ENCODE data around the gene ILF3. TPM values are rescaled to one million over a fixed set of nuclear protein-coding genes. Genes with fewer than 3 reads are reported as not detected.

The ILF3 gene
- total RNA-seq, 4 donors from 2014 or later, result 114 to 280 (median 132) TPM

DNA sequence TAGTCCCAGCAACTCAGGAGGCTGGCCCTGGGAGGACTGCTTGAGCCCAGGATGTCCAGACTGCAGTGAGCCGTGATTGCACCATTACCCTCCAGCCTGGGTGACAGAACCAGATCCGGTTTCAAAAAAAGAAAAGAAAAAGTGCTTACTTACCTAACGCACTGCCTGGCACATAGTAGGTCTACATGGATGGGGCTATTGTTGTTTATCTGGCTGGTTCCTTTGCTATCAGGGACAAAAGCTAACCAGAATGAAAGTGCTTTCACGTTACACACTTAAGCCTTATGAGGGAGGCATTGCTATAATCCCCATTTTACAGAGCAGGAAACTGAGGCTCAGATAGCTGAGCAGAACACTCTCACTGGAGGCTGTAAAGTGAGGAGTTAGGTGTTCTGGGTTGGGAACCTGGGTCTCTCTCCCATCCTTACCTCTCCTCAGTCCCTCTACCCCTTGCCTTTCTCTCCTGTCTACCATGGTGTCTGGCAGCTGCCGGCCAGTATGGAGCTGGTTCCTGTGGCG lies 66.5 kb downstream of the ILF3 start:
- H3K36me3 ChIP-seq, result no peaks in the 10 kb centered on the region
- 84% methylated on average over 6 of the region's 6 CpGs for WGBS
- no peak for DNase-seq (ENCODE audit: low spot score in 2 of 2)
- no peaks in the 10 kb centered on the region for H3K27me3 ChIP-seq
- TF ChIP-seq POLR2A (IDR thresholded peaks at IDR 0.05), result no peak
- no peak for TF ChIP-seq EP300 (IDR thresholded peaks at IDR 0.05)
- TF ChIP-seq, protein P1, sequence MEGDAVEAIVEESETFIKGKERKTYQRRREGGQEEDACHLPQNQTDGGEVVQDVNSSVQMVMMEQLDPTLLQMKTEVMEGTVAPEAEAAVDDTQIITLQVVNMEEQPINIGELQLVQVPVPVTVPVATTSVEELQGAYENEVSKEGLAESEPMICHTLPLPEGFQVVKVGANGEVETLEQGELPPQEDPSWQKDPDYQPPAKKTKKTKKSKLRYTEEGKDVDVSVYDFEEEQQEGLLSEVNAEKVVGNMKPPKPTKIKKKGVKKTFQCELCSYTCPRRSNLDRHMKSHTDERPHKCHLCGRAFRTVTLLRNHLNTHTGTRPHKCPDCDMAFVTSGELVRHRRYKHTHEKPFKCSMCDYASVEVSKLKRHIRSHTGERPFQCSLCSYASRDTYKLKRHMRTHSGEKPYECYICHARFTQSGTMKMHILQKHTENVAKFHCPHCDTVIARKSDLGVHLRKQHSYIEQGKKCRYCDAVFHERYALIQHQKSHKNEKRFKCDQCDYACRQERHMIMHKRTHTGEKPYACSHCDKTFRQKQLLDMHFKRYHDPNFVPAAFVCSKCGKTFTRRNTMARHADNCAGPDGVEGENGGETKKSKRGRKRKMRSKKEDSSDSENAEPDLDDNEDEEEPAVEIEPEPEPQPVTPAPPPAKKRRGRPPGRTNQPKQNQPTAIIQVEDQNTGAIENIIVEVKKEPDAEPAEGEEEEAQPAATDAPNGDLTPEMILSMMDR (IDR thresholded peaks at IDR 0.05), result no peak
- no peak for TF ChIP-seq POLR2AphosphoS5 (IDR thresholded peaks at IDR 0.05)
- peaks cover 55% of the 10 kb centered on the region for H3K4me1 ChIP-seq
- no peak overlapping the region for H3K4me3 ChIP-seq
- no peaks in the 10 kb centered on the region for H3K9me3 ChIP-seq
- H3K27ac ChIP-seq, result no peak overlapping the region

DNA sequence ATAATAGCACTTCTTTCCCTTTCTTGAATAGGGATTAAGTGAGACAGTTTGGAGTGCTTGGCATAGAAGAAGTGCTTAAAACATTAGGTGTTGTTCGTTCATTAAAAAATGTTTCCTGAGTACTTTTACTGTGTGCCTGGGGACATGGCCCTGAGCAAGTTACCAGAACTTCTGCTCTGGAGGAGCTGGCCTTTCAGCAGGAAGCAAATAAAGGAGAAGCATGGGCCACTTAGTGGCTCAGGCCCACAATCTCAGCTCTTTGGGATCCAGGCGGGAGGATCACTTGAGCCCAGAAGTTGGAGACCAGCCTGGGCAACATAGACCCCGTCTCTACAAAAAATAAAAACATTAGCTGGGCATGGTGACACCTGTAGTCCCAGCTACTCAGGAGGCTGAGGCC lies 69.4 kb downstream of the ILF3 start:
- H3K4me1 ChIP-seq, result peaks cover 55% of the 10 kb centered on the region
- no peak overlapping the region for H3K27ac ChIP-seq

DNA sequence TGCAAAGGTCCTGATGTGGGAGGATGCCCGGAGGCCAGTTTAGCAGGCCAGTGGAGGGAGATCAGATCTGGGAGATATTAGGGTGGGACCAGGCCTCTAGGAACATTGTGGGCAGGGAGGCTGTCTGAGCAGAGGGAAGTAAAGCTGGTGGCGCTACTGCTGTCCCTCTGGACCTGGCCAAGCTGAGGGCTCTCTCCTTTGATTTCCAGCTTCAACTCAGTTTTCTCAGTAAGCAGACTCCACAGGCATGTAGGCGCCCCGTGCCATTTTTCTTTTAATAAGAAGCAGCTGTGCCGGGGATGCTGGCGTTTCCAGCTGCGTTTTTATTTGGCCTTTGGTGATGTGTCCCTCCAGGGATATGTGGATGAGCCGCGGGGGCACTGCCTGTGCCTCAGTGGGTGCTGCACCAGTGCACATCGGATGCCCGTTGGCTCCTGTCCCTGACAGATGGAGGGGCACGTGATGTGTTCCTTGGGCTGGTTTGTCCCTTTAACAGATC lies 70.5 kb downstream of the ILF3 start:
- no peak overlapping the region for H3K27ac ChIP-seq
- peaks cover 44% of the 10 kb centered on the region for H3K4me1 ChIP-seq
- no peak for DNase-seq (ENCODE audit: low spot score in 2 of 2)
- no peaks in the 10 kb centered on the region for H3K36me3 ChIP-seq
- TF ChIP-seq, protein P1 (IDR thresholded peaks at IDR 0.05), result no peak
- TF ChIP-seq POLR2A (IDR thresholded peaks at IDR 0.05) (no peak), EP300 (IDR thresholded peaks at IDR 0.05) (no peak), POLR2AphosphoS5 (IDR thresholded peaks at IDR 0.05) (no peak)
- 65% methylated on average over 9 of the region's 12 CpGs for WGBS
- H3K9me3 ChIP-seq, result no peaks in the 10 kb centered on the region
- no peaks in the 10 kb centered on the region for H3K27me3 ChIP-seq
- H3K4me3 ChIP-seq, result no peak overlapping the region

More for the DNA sequence above, 69.4 kb downstream of the ILF3 start:
- H3K36me3 ChIP-seq, result no peaks in the 10 kb centered on the region
- 84% methylated on average over 3 of the region's 3 CpGs for WGBS
- no peaks in the 10 kb centered on the region for H3K27me3 ChIP-seq
- H3K4me3 ChIP-seq, result no peak overlapping the region
- TF ChIP-seq POLR2AphosphoS5 (IDR thresholded peaks at IDR 0.05) (no peak), EP300 (IDR thresholded peaks at IDR 0.05) (no peak), POLR2A (IDR thresholded peaks at IDR 0.05) (no peak)
- TF ChIP-seq, protein P1 (IDR thresholded peaks at IDR 0.05), result no peak
- DNase-seq (ENCODE audit: low spot score in 2 of 2), result no peak
- H3K9me3 ChIP-seq, result no peaks in the 10 kb centered on the region

DNA sequence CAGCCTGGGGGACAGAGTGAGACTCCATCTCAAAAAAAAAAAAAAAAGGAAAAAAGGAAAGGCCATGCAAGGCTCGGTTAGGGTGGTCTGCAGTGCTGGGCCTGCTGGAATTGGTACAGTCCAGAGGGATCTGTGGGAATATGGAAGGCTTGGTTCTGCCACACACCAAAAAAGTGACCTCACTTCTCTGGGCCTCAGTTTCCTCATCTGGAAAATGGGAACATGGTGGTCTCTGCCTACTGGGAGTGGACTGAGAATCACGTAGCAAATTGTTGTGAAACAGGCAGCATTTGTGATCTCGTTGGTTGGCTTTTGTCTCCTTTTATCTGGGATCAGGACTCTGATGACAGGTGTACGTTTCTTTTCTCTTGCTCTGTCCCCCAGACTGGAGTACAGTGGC lies 71.3 kb downstream of the ILF3 start:
- 95% methylated on average over 4 of the region's 4 CpGs for WGBS
- Histone ChIP-seq H3K27ac (no peak overlapping the region), H3K4me1 (peaks cover 38% of the 10 kb centered on the region), H3K9me3 (no peaks in the 10 kb centered on the region), H3K27me3 (no peaks in the 10 kb centered on the region), H3K4me3 (no peak overlapping the region), H3K36me3 (no peaks in the 10 kb centered on the region)
- no peak for DNase-seq (ENCODE audit: low spot score in 2 of 2)
- TF ChIP-seq POLR2A (IDR thresholded peaks at IDR 0.05) (no peak), EP300 (IDR thresholded peaks at IDR 0.05) (no peak), POLR2AphosphoS5 (IDR thresholded peaks at IDR 0.05) (no peak)
- TF ChIP-seq, protein P1 (IDR thresholded peaks at IDR 0.05), result no peak

DNA sequence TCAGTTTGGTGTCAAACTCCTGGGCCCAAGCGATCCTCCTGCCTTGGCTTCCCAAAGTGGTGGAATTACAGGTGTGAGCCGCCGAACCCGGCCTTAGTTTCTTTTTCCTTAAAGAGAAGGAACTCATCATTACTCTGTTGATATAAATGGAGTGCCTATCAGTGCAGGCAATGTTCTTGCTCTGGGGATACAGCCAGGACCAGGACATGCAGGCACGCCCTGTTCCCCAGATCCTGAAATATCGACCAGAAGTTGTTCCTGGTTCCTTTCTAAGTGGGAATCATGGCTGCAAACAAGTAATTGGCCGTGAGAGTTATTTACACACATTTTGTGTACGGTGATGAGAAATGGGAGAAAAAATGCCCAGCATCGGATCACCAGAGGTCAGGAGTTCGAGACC lies 72.1 kb downstream of the ILF3 start:
- Histone ChIP-seq H3K27me3 (no peaks in the 10 kb centered on the region), H3K4me1 (peaks cover 35% of the 10 kb centered on the region), H3K4me3 (no peak overlapping the region), H3K36me3 (no peaks in the 10 kb centered on the region), H3K27ac (no peak overlapping the region), H3K9me3 (no peaks in the 10 kb centered on the region)
- 91% methylated on average over 10 of the region's 10 CpGs for WGBS
- DNase-seq (ENCODE audit: low spot score in 2 of 2), result no peak
- TF ChIP-seq EP300 (IDR thresholded peaks at IDR 0.05) (no peak), POLR2AphosphoS5 (IDR thresholded peaks at IDR 0.05) (no peak), POLR2A (IDR thresholded peaks at IDR 0.05) (no peak)
- TF ChIP-seq, protein P1 (IDR thresholded peaks at IDR 0.05), result no peak

All from suprapubic skin (tissue), 4 donors.